HEK293 (cell line): ENCODE measurements around the gene C3orf80.

Experiments
- CTCF ChIA-PET: fragments of 350-600 bp; formaldehyde crosslinking; extraction: SDS; loops from one replicate; lab custom pipeline; 2021; ENCODE audit warnings: antibody characterized with exemption; lab: Yijun Ruan, JAX
- POLR2A ChIA-PET: fragments of 300-600 bp; formaldehyde crosslinking; extraction: SDS; loops from one replicate; lab custom pipeline; 2020; ENCODE audit warnings: antibody characterized with exemption, inconsistent platforms; lab: Yijun Ruan, JAX
- H3K27ac ChIP-seq: fragments of 200-500 bp; sonication (Bioruptor generic); 2 replicates; pipeline ENCODE4 v1.5.1; 2014; ENCODE audit warnings: low read depth, low read length, control low read depth, inconsistent platforms; ENCODE audit errors: extremely low read depth
- H3K36me3 ChIP-seq, 2 experiments: fragments of 200-500 bp in 1 of 2; sonication (Bioruptor generic) in 1 of 2; 1 replicate in 1 of 2; 2 replicates in 1 of 2; pipeline ENCODE4 v1.5.1; 2014 to 2017; ENCODE audit warnings: inconsistent platforms in 2 of 2, low read length in 2 of 2; ENCODE audit not compliant: control insufficient read depth in 2 of 2, insufficient read depth in 1 of 2
- H3K4me1 ChIP-seq: fragments of 200-500 bp; sonication (Bioruptor generic); 2 replicates; pipeline ENCODE4 v1.5.1; 2014; ENCODE audit warnings: mild to moderate bottlenecking, low read length, inconsistent platforms; ENCODE audit not compliant: control insufficient read depth, insufficient read depth
- H3K4me3 ChIP-seq: 2 replicates; pipeline ENCODE4 v1.5.1; 2011; ENCODE audit warnings: low read depth, mild to moderate bottlenecking, control low read depth, low read length, moderate library complexity
- H3K9me3 ChIP-seq: fragments of 200-500 bp; sonication (Bioruptor generic); 2 replicates; pipeline ENCODE4 v1.5.1; 2014; ENCODE audit warnings: low read depth, low read length, inconsistent platforms; ENCODE audit not compliant: control insufficient read depth, insufficient read depth
- BCL6B ChIP-seq: fragments of 450-650 bp; formaldehyde crosslinking; IDR thresholded peaks from 2 replicates; pipeline ENCODE4 v1.5.1; 2017; ENCODE audit warnings: missing biosample characterization, missing genetic modification characterization
- EGR2 ChIP-seq: fragments of 450-650 bp; formaldehyde crosslinking; IDR thresholded peaks from 2 replicates; pipeline ENCODE4 v1.5.1; 2016; ENCODE audit warnings: low read depth, missing biosample characterization, missing genetic modification characterization
- ELK4 ChIP-seq: IDR thresholded peaks from 2 replicates; pipeline ENCODE4 v1.6.1; 2011; ENCODE audit warnings: mild to moderate bottlenecking, low read depth, low read length, borderline replicate concordance
- HOXD13 ChIP-seq: sonication (generic); formaldehyde crosslinking; IDR thresholded peaks from 2 replicates; pipeline ENCODE4 v1.8.0; 2022; ENCODE audit warnings: missing genetic modification reagents, borderline replicate concordance
- SALL2 ChIP-seq: fragments of 450-650 bp; formaldehyde crosslinking; IDR thresholded peaks from 2 replicates; pipeline ENCODE4 v1.5.0; 2017; ENCODE audit warnings: missing biosample characterization, mild to moderate bottlenecking, missing genetic modification characterization, borderline replicate concordance
- SETDB1 ChIP-seq: IDR thresholded peaks from one replicate; pipeline ENCODE4 v1.6.1; 2017; ENCODE audit warnings: mild to moderate bottlenecking, low read length, moderate library complexity, mixed read lengths; ENCODE audit not compliant: insufficient read length
- ZBTB20 ChIP-seq: fragments of 450-650 bp; formaldehyde crosslinking; IDR thresholded peaks from 2 replicates; pipeline ENCODE4 v1.5.1; 2016; ENCODE audit warnings: missing biosample characterization, missing genetic modification characterization
- ZFP41 ChIP-seq: fragments of 450-650 bp; formaldehyde crosslinking; IDR thresholded peaks from 2 replicates; pipeline ENCODE4 v1.5.1; 2016; ENCODE audit warnings: missing biosample characterization, missing genetic modification characterization, borderline replicate concordance
- ZIC2 ChIP-seq: fragments of 450-650 bp; formaldehyde crosslinking; IDR thresholded peaks from 2 replicates; pipeline ENCODE4 v1.5.1; 2016; ENCODE audit warnings: missing biosample characterization, missing genetic modification characterization
- ZNF10 ChIP-seq: fragments of 450-650 bp; formaldehyde crosslinking; IDR thresholded peaks from 2 replicates; pipeline ENCODE4 v1.5.1; 2017; ENCODE audit warnings: missing biosample characterization, missing genetic modification characterization
- ZNF121 ChIP-seq: fragments of 450-650 bp; formaldehyde crosslinking; IDR thresholded peaks from 2 replicates; pipeline ENCODE4 v1.5.1; 2016; ENCODE audit warnings: missing biosample characterization, missing genetic modification characterization
- ZNF155 ChIP-seq: fragments of 450-650 bp; formaldehyde crosslinking; IDR thresholded peaks from 2 replicates; pipeline ENCODE4 v1.5.1; 2016; ENCODE audit warnings: missing biosample characterization, missing genetic modification characterization
- ZNF174 ChIP-seq: fragments of 450-650 bp; formaldehyde crosslinking; IDR thresholded peaks from 2 replicates; pipeline ENCODE4 v1.5.0; 2017; ENCODE audit warnings: missing biosample characterization, mild to moderate bottlenecking, missing genetic modification characterization
- ZNF239 ChIP-seq: fragments of 450-650 bp; formaldehyde crosslinking; IDR thresholded peaks from 2 replicates; pipeline ENCODE4 v1.5.1; 2016; ENCODE audit warnings: missing biosample characterization, missing genetic modification characterization
- ZNF302 ChIP-seq: fragments of 450-650 bp; formaldehyde crosslinking; IDR thresholded peaks from 2 replicates; pipeline ENCODE4 v1.5.1; 2016; ENCODE audit warnings: missing biosample characterization, missing genetic modification characterization, low read depth
- ZNF391 ChIP-seq: fragments of 450-650 bp; formaldehyde crosslinking; IDR thresholded peaks from 2 replicates; pipeline ENCODE4 v1.5.1; 2016; ENCODE audit warnings: low read depth, missing biosample characterization, missing genetic modification characterization, borderline replicate concordance
- ZNF561 ChIP-seq: fragments of 450-650 bp; IDR thresholded peaks from 2 replicates; pipeline ENCODE4 v1.5.1; 2018; ENCODE audit warnings: missing biosample characterization, missing genetic modification characterization, borderline replicate concordance
- ZNF571 ChIP-seq: fragments of 450-650 bp; formaldehyde crosslinking; IDR thresholded peaks from 2 replicates; pipeline ENCODE4 v1.5.0; 2017; ENCODE audit warnings: missing biosample characterization, missing genetic modification characterization
- ZNF692 ChIP-seq: fragments of 450-650 bp; formaldehyde crosslinking; IDR thresholded peaks from 2 replicates; pipeline ENCODE4 v1.5.1; 2016; ENCODE audit warnings: missing biosample characterization, missing genetic modification characterization
- ZNF701 ChIP-seq: fragments of 450-650 bp; formaldehyde crosslinking; IDR thresholded peaks from 2 replicates; pipeline ENCODE4 v1.5.1; 2016; ENCODE audit warnings: missing biosample characterization, missing genetic modification characterization
- ZNF747 ChIP-seq: fragments of 450-650 bp; formaldehyde crosslinking; IDR thresholded peaks from 2 replicates; pipeline ENCODE4 v1.5.1; 2016; ENCODE audit warnings: missing biosample characterization, missing genetic modification characterization
- ZNF777 ChIP-seq: fragments of 450-650 bp; formaldehyde crosslinking; IDR thresholded peaks from 2 replicates; pipeline ENCODE4 v1.5.1; 2017; ENCODE audit warnings: missing biosample characterization, missing genetic modification characterization, borderline replicate concordance
- ZNF791 ChIP-seq: fragments of 450-650 bp; formaldehyde crosslinking; IDR thresholded peaks from 2 replicates; pipeline ENCODE4 v1.5.1; 2016; ENCODE audit warnings: missing biosample characterization, missing genetic modification characterization
- ZSCAN4 ChIP-seq: fragments of 450-650 bp; formaldehyde crosslinking; IDR thresholded peaks from 2 replicates; pipeline ENCODE4 v1.5.1; 2017; ENCODE audit warnings: missing biosample characterization, missing genetic modification characterization

The C3orf80 gene

GRCh38 chr3:160180581-160181216 is 44.5 kb upstream of the C3orf80 start (continued):
- TF ChIP-seq ZNF155 (tag by site-specific recombination): no peak
- no peak for TF ChIP-seq ZNF791 (tag by site-specific recombination)
- no peak for TF ChIP-seq ZNF747 (tag by site-specific recombination)
- no peak for TF ChIP-seq ZNF302
- no peak for TF ChIP-seq ZNF571 (tag by site-specific recombination)
- TF ChIP-seq ELK4: no peak
- TF ChIP-seq ZIC2: 0 out of 2 replicates have a peak, but pooled peaks have one; percentile 8

GRCh38 chr3:160183345-160184076 is 41.7 kb upstream of the C3orf80 start:
- H3K4me3 ChIP-seq: no peak overlapping the region
- H3K27ac ChIP-seq: no peak overlapping the region
- H3K9me3 ChIP-seq: no peaks in the 10 kb centered on the region
- ChIA-PET CTCF (no interaction called here), POLR2A (no interaction called here)
- TF ChIP-seq EGR2 (tag by site-specific recombination) (no peak), ZNF692 (tag by site-specific recombination) (no peak), ZNF239 (tag by site-specific recombination) (no peak), ZSCAN4 (tag by site-specific recombination) (no peak), ZFP41 (no peak), ZNF391 (tag by site-specific recombination) (no peak), ZNF777 (no peak), ZBTB20 (tag by site-specific recombination) (no peak), SETDB1 (no peak), ZNF701 (tag by site-specific recombination) (no peak), ZNF10 (tag by site-specific recombination) (no peak), ZNF121 (tag by site-specific recombination) (no peak), ZNF561 (tag by site-specific recombination) (no peak), BCL6B (tag by site-specific recombination) (no peak), SALL2 (tag by site-specific recombination) (no peak), HOXD13 (CRISPR knock-in tag) (no peak), ZNF174 (no peak)
- H3K4me1 ChIP-seq: peaks cover 9% of the 10 kb centered on the region
- H3K36me3 ChIP-seq: no peaks in the 10 kb centered on the region
